ENCODE data around the gene PLAA. TPM values are rescaled to one million over a fixed set of nuclear protein-coding genes. Genes with fewer than 3 reads are reported as not detected.
A peak's percentile ranks its signal among the peaks of the same experiment; 100 is the strongest.

The PLAA gene
- total RNA-seq = 33.1 to 38.3 TPM (median 34.4 TPM) in 3 replicates

DNA sequence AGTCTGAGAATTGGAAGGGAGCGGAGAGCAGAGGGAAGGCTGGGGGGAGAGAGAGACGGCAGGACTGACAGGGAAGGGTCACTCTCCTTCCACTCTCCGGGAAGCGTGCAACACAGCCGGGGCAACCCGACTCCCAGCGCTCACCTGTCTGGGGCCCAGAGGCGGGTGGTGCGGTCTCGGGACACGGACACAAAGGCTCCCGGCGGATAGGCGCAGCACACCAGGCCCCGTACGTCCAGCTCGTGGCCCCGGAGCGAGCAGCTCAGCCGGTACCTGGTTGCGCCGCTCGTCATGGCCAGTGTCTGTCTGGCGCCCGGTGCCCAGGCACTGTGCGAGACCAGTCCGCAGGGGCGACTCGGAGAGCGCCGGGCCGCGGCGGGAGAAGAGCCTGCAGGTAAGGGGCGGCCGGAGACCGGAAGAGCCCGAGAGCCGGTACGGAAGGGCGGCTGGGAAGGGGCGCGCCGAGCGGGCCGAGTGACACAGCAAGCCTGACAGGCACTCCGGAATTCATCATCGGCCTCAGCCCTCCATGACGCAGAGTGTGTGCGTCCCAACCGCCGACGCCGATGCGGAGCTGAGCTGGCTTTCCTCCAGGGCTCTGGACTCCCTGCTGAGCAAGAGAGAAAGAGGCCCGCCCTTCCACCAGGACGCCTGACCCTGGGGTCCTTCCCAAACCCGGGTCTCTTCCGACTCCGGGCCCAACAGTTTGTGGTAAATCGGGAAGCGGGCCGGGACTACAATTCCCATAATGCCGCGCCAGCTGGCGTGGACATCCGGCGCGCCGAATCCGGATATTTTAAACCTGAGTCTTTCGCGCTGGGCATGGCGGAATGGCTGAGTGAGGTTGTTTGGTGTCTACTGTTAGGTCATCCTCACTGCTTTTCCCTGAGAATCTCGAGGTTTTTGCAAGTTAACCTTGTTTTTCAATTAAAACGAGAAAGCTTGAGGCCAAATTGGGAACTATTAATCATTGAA, at the start of gene PLAA:
Gene PLAA (minus strand): TSS at position 490 of the 975 bp plus-strand sequence. CDS start 197 bp downstream, at position 293.
- H3K27ac Mint-ChIP-seq = peak within 1 kb of the TSS; percentile 100
- peak within 1 kb of the TSS; percentile 99 for H3K4me3 Mint-ChIP-seq
- peaks cover 3% of the 10 kb centered on the region for H3K36me3 Mint-ChIP-seq
- H3K27me3 Mint-ChIP-seq (ENCODE audit: low read depth) = no peaks in the 10 kb centered on the region
- TF ChIP-seq, protein P1, sequence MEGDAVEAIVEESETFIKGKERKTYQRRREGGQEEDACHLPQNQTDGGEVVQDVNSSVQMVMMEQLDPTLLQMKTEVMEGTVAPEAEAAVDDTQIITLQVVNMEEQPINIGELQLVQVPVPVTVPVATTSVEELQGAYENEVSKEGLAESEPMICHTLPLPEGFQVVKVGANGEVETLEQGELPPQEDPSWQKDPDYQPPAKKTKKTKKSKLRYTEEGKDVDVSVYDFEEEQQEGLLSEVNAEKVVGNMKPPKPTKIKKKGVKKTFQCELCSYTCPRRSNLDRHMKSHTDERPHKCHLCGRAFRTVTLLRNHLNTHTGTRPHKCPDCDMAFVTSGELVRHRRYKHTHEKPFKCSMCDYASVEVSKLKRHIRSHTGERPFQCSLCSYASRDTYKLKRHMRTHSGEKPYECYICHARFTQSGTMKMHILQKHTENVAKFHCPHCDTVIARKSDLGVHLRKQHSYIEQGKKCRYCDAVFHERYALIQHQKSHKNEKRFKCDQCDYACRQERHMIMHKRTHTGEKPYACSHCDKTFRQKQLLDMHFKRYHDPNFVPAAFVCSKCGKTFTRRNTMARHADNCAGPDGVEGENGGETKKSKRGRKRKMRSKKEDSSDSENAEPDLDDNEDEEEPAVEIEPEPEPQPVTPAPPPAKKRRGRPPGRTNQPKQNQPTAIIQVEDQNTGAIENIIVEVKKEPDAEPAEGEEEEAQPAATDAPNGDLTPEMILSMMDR (IDR thresholded peaks at IDR 0.05; ENCODE audit: unreplicated experiment) = no peak
- no peaks in the 10 kb centered on the region for H3K9me3 Mint-ChIP-seq
- peaks cover 24% of the 10 kb centered on the region for H3K4me1 Mint-ChIP-seq
- DNase-seq (ENCODE audit: low spot score in 2 of 2, unreplicated experiment in 2 of 2) = peak; percentile 68 to 83

DNA sequence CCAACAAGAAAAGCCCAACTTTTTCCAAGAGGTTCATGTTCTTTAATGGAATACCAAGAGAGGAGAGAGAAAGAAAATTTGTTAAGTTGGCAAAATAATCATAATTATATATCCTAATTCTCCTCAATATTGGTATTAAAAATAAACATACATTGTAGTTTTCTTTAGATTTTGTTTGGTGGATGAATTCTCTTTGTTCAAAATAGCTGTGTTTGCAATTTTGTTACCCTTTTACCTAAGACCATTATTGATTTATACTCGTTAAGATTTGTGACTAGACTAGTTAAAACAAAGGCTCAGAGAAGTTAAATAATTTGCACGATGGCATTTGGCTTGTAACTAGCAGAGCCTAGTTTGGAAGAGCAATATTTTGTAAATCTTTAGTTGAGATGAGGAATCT, 48.8 kb upstream of the PLAA start:
- H3K36me3 Mint-ChIP-seq = peaks cover 5% of the 10 kb centered on the region

DNA sequence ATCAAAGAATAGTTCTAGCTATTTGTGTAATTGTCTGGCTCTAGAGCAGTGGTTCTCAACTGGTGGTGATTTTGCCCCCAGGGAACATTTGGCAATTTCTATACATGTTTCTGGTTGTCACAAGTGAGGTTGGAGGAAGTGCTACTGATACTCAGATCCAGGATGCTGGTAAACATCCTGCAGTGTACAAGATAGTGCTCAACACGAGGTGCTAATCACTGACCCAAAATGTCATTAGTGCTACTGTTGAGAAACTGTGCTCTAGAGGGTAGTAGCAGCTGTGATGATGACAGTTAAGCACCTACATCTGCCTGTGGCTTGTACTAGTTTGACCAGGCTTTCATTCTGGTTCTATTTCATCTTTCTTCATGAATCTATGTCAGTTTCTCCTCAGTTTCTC, 36.3 kb upstream of the PLAA start:
- TF ChIP-seq, protein P1 (IDR thresholded peaks at IDR 0.05; ENCODE audit: unreplicated experiment) = no peak
- Mint-ChIP-seq H3K4me3 (no peak overlapping the region), H3K27ac (no peak overlapping the region), H3K27me3 (ENCODE audit: low read depth) (no peaks in the 10 kb centered on the region), H3K4me1 (no peaks in the 10 kb centered on the region), H3K9me3 (peaks cover 5% of the 10 kb centered on the region), H3K36me3 (peaks cover 16% of the 10 kb centered on the region)
- DNase-seq (ENCODE audit: low spot score in 2 of 2, unreplicated experiment in 2 of 2) = no peak

More for the DNA sequence above, 48.8 kb upstream of the PLAA start:
- H3K4me3 Mint-ChIP-seq = no peak overlapping the region
- no peaks in the 10 kb centered on the region for H3K4me1 Mint-ChIP-seq
- DNase-seq (ENCODE audit: low spot score in 2 of 2, unreplicated experiment in 2 of 2) = no peak
- TF ChIP-seq, protein P1 (IDR thresholded peaks at IDR 0.05; ENCODE audit: unreplicated experiment) = no peak
- no peaks in the 10 kb centered on the region for H3K27me3 Mint-ChIP-seq (ENCODE audit: low read depth)
- no peak overlapping the region for H3K27ac Mint-ChIP-seq
- H3K9me3 Mint-ChIP-seq = no peaks in the 10 kb centered on the region

DNA sequence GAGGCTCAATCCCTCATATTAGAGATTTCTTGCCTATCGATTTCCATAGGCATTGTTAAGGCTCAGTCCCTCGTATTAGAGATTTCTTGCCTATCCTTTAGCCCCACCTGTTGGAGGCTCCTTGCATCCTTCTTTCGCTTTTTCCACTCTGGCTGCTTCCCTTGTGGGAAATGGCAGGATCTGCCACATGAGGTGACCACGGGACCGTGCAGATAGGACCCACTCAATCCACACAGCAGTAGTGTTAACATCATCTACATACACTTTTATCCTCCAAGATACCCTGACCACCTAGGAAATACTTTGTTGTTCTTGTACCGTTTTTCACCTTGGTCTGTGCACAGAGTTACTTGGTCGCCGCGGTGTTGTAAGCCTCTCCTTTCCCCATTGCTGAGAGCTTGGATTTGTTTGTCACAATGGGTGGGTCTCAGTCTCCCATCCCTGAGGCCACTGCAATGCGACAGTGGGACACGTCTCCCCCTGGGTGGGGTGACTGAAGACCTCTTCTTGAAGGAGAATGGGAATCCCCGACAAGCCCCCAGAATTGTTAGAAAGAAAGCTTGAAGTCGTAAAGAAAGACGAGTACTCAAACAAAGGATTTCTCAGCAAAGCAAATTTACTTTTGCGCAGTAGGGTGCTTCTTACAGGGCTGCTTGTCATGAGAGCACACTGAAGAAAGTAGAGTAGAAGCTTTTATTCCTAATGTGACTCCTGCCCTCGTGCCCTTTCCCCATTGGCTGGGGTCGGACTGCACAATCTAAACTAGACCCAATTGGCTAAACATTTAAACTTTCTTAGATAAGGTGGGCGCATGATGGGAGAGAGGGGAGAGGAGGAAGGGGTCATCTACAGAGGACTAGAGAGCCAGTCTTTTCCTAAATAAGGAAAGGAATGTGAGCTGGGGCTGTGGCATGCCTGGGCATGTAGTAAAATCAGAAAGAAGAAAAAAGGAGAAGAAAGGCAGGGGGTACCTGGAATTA, 29.0 kb upstream of the PLAA start:
- peaks cover 40% of the 10 kb centered on the region for H3K36me3 Mint-ChIP-seq
- H3K4me1 Mint-ChIP-seq = peaks cover 7% of the 10 kb centered on the region
- TF ChIP-seq, protein P1 (IDR thresholded peaks at IDR 0.05; ENCODE audit: unreplicated experiment) = no peak
- H3K27ac Mint-ChIP-seq = peak overlapping the region; percentile 69
- DNase-seq (ENCODE audit: low spot score in 2 of 2, unreplicated experiment in 2 of 2) = no peak
- H3K27me3 Mint-ChIP-seq (ENCODE audit: low read depth) = no peaks in the 10 kb centered on the region
- peak overlapping the region; percentile 50 for H3K4me3 Mint-ChIP-seq
- peaks cover 11% of the 10 kb centered on the region for H3K9me3 Mint-ChIP-seq

DNA sequence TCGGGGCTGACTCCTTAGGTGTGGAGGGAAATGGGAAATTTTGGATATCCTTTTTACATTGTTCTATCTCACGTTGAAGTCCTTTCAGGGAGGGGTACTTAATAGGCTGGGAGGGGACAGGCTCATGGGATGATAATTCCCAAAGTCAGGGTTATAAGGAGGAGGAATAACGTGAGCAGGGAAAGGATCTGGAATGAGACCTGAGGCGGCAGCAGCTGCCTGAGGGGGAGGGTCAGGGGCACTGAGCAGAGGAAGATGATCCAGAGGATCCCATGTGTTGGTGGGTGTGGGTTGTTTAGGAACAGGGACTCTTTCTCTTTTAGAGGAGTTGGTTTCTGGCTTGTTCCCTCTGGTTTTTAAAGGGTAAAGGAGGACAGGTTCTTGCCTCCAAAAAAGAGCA, 27.9 kb upstream of the PLAA start:
- Mint-ChIP-seq H3K4me1 (peaks cover 7% of the 10 kb centered on the region), H3K36me3 (peaks cover 40% of the 10 kb centered on the region), H3K27ac (peak overlapping the region; percentile 31), H3K9me3 (peaks cover 20% of the 10 kb centered on the region), H3K4me3 (no peak overlapping the region), H3K27me3 (ENCODE audit: low read depth) (no peaks in the 10 kb centered on the region)
- no peak for DNase-seq (ENCODE audit: low spot score in 2 of 2, unreplicated experiment in 2 of 2)
- TF ChIP-seq, protein P1 (IDR thresholded peaks at IDR 0.05; ENCODE audit: unreplicated experiment) = no peak
